HG03139 (cell line): ENCODE results near the gene C6orf15.

Source experiments
- ATAC-seq: cut with Tn5 transposase; IDR thresholded peaks from one replicate; pipeline ENCODE4 v1.9.1; 2021; ENCODE audit not compliant: unreplicated experiment

Gene C6orf15

GRCh38 chr6:31110825-31111582, 1.4 kb downstream of the C6orf15 start:
- no peak for ATAC-seq

- ATAC-seq = no peak
These were observed 5.3 kb downstream of the C6orf15 start for GRCh38 chr6:31107052-31107451.

GRCh38 chr6:31103136-31103535, 9.2 kb downstream of the C6orf15 start:
- no peak for ATAC-seq

- ATAC-seq = no peak
These were observed 13.9 kb downstream of the C6orf15 start for GRCh38 chr6:31098449-31098938.

- no peak for ATAC-seq
These were observed 15.7 kb downstream of the C6orf15 start for GRCh38 chr6:31096656-31097055.

- ATAC-seq = no peak
These were observed 16.2 kb downstream of the C6orf15 start for GRCh38 chr6:31096215-31096614.

- ATAC-seq = no peak
These were observed 17.9 kb downstream of the C6orf15 start for GRCh38 chr6:31094389-31094881.

GRCh38 chr6:31092769-31093505, 19.4 kb downstream of the C6orf15 start:
- no peak for ATAC-seq

- no peak for ATAC-seq
These were observed 20.1 kb downstream of the C6orf15 start for GRCh38 chr6:31092238-31092637.

GRCh38 chr6:31091680-31092079, 20.7 kb downstream of the C6orf15 start:
- no peak for ATAC-seq

- no peak for ATAC-seq
These were observed 21.4 kb downstream of the C6orf15 start for GRCh38 chr6:31090973-31091364.

- ATAC-seq = no peak
These were observed 22.0 kb downstream of the C6orf15 start for GRCh38 chr6:31090275-31090972.

GRCh38 chr6:31087494-31088089, 24.8 kb downstream of the C6orf15 start:
- no peak for ATAC-seq

GRCh38 chr6:31086788-31087440, 25.5 kb downstream of the C6orf15 start:
- ATAC-seq = no peak

GRCh38 chr6:31083742-31084354, 28.5 kb downstream of the C6orf15 start:
- no peak for ATAC-seq

- no peak for ATAC-seq
These were observed 30.5 kb downstream of the C6orf15 start for GRCh38 chr6:31081872-31082271.

- no peak for ATAC-seq
These were observed 32.6 kb downstream of the C6orf15 start for GRCh38 chr6:31079656-31080261.

GRCh38 chr6:31076611-31077010, 35.8 kb downstream of the C6orf15 start:
- no peak for ATAC-seq

GRCh38 chr6:31075528-31075927, 36.8 kb downstream of the C6orf15 start:
- ATAC-seq = no peak

GRCh38 chr6:31074401-31074800, 38.0 kb downstream of the C6orf15 start:
- no peak for ATAC-seq
